Mononuclear cell (primary cell): Measurements from ENCODE around the gene LDHD. TPM values are rescaled to one million over a fixed set of nuclear protein-coding genes. Genes with fewer than 3 reads are reported as not detected.
"Not testable (repeated sequence)": the region's sequence is repeated elsewhere in the genome, so short reads cannot be mapped to it uniquely, and the experiment has no call there.

Experiments
- H3K27me3 ChIP-seq: 2 replicates; pipeline ENCODE4 v1.6.0; 2011; ENCODE audit warnings: low read length, control low read depth; ENCODE audit not compliant: insufficient read depth
- H3K4me1 ChIP-seq: 2 replicates; pipeline ENCODE4 v1.5.1; 2011; ENCODE audit warnings: mild to moderate bottlenecking, low read length, control low read depth; ENCODE audit not compliant: insufficient read depth
- H3K4me3 ChIP-seq: 2 replicates; pipeline ENCODE4 v1.5.1; 2011; ENCODE audit warnings: mild to moderate bottlenecking, low read length, moderate library complexity
- H3K9me3 ChIP-seq: 2 replicates; pipeline ENCODE4 v1.5.1; 2011; ENCODE audit warnings: low read depth, mild to moderate bottlenecking, control low read depth, low read length
- total RNA-seq: library from RNA; depleted of rRNA; stranded (reverse); fragments of >200 nt; gene quantifications from one replicate; pipeline ENCODE4 v1.2.3, GENCODE V29; 2012

LDHD gene
- total RNA-seq: 0.84 TPM

GRCh38 chr16:75116081-75116910 is at the start of gene LDHD:
LDHD (minus strand) TSS chr16:75116780; CDS start chr16:75116720, 60 bp downstream.
- peaks cover 23% of the 10 kb centered on the region for H3K4me1 ChIP-seq
- no peaks in the 10 kb centered on the region for H3K9me3 ChIP-seq
- H3K4me3 ChIP-seq: no peak within 1 kb of the TSS
- H3K27me3 ChIP-seq: peaks cover 9% of the 10 kb centered on the region

DNA sequence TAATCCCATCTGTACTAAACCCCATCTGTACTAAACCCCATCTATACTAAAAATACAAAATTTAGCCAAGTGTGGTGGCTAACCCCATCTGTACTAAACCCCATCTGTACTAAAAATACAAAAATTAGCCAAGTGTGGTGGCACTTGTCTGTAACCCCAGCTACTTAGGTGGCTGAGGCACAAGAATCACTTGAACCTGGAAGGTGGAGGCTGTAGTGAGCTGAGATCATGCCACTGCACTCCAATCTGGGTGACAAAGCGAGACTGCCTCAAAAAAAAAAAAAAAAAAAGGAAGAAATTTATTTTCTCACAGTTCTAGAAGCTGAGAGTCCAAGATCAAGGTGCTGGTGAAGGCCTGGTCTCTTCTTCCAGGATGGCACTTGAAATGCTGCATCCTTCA is 43.8 kb upstream of the LDHD start:
- H3K9me3 ChIP-seq: no peaks in the 10 kb centered on the region
- no peak overlapping the region for H3K4me3 ChIP-seq
- no peaks in the 10 kb centered on the region for H3K27me3 ChIP-seq

DNA sequence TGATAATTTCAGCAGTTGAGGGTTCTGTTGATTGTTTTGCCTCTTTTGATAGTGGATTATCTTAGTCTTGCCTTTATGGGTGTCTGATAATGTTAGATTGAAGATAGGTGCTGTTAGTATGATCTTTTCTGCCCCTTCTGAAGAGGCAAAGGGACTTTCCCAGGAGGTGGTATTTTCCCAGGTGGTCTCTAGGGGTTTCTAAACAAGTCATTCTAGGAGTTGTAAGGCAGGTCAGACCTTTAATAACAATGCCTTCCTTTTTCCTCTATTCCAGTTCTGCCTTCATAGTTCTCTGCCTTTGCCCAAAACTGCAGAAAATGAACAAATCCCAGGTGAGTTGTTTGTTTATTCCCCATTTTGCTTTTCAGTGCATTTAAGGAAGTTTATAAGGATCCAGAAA is 36.1 kb upstream of the LDHD start:
- Histone ChIP-seq H3K4me1 (peaks cover 9% of the 10 kb centered on the region), H3K9me3 (peaks cover 11% of the 10 kb centered on the region), H3K27me3 (no peaks in the 10 kb centered on the region), H3K4me3 (no peak overlapping the region)

More for the DNA sequence above, 43.8 kb upstream of the LDHD start:
- H3K4me1 ChIP-seq: no peaks in the 10 kb centered on the region

GRCh38 chr16:75151798-75152197 is 35.2 kb upstream of the LDHD start:
- H3K27me3 ChIP-seq: no peaks in the 10 kb centered on the region
- peaks cover 9% of the 10 kb centered on the region for H3K4me1 ChIP-seq
- H3K9me3 ChIP-seq: peaks cover 11% of the 10 kb centered on the region
- H3K4me3 ChIP-seq: no peak overlapping the region

DNA sequence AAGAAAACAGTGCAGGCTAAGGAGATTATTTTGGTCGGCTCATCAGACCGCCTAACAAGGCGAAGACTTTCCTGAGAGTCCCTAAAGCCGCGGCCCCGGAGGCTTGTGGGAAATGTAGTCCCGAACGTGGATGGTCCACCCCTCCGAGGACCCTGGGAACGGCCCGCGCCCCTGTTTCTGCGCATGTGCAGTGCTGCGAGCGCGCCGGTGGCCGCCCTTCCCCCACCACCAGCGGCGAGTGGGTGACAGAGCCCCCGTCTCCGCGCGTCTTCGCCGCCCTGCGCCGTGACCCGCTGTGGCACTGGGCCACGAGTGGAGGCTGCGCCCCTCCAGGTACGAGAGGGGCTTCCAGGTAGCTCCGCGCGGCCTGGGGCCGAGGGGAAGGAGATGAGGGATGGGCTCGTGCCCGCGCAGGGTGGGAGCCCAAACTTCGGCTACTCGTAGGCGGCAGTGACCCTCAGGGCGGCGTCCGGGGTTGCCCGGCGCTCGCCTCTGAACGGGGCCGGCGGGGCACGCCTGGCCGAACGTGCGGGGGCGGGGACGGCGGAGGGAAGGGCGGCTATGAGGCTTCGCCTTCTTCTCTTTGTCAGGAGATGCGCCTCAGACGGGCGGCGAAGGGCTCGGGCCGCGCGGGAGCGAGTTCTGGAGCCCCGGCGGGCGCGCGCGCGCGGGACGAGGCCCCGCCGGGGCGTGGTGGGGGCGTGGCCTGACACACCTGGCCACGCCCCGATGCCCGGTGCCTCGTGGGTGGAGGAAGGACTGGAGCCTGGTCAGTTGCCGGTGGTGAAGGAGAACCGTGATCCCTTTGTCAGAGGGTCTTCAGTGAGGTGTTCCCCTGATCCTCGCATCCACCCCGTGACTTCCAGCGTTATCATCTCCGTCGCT is 32.0 kb upstream of the LDHD start, which contains the start of gene ZFP1:
Gene ZFP1, plus strand, starts transcription at position 214 of the 885 bp plus-strand sequence. CDS start 4,428 bp downstream, outside the sequence.
- H3K9me3 ChIP-seq: peaks cover 11% of the 10 kb centered on the region
- peaks cover 9% of the 10 kb centered on the region for H3K4me1 ChIP-seq
- no peaks in the 10 kb centered on the region for H3K27me3 ChIP-seq
- peak within 1 kb of the TSS; percentile 93 for H3K4me3 ChIP-seq

GRCh38 chr16:75147968-75148310 is 31.4 kb upstream of the LDHD start:
- H3K27me3 ChIP-seq: no peaks in the 10 kb centered on the region
- peaks cover 11% of the 10 kb centered on the region for H3K9me3 ChIP-seq
- H3K4me3 ChIP-seq: peak overlapping the region; percentile 93
- H3K4me1 ChIP-seq: peaks cover 9% of the 10 kb centered on the region

GRCh38 chr16:75143941-75144340 is 27.4 kb upstream of the LDHD start:
- Histone ChIP-seq H3K9me3 (no peaks in the 10 kb centered on the region), H3K27me3 (no peaks in the 10 kb centered on the region), H3K4me3 (no peak overlapping the region), H3K4me1 (peaks cover 1% of the 10 kb centered on the region)

DNA sequence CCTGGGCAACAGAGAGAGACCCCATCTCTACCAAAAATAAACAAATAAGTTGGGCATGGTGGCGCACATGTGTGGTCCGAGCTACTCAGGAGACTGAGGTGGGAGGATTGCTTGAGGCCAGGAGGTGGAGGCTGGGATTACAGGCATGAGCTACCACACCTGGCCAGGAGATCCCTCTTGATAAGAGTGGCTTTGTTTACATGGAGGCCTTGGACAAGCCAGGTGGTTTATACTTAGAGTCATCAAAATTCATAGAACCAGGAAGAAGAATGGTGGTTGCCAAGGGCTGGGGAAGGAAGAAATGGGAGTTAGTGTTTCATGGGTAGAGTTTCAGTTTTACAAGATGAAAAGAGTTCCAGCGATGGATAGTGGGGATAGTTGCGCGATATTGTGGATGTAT is 22.9 kb upstream of the LDHD start:
- no peak overlapping the region for H3K4me3 ChIP-seq

DNA sequence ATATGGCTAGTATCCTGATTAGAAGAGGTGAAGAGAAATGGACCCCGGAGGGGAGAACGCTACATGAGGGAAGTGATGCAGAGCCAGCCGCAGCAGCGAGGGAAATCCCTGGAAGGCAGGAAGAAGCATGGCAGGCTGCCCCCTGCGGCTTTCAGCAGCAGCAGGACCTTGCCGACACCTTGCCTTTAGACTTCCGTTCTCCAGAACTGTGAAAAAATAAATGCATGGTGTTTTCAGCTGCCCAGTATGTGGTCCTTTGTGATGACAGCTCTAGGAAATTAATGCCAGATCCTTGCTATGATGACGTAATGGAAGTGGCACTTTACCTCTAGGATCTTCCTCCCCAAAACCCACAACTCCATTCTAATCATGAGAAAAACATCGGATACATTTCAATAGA is 22.1 kb upstream of the LDHD start:
- Histone ChIP-seq H3K4me3 (no peak overlapping the region), H3K9me3 (no peaks in the 10 kb centered on the region), H3K27me3 (no peaks in the 10 kb centered on the region), H3K4me1 (peaks cover 6% of the 10 kb centered on the region)

More for the DNA sequence above, 22.9 kb upstream of the LDHD start:
- Histone ChIP-seq H3K4me1 (peaks cover 6% of the 10 kb centered on the region), H3K27me3 (no peaks in the 10 kb centered on the region), H3K9me3 (no peaks in the 10 kb centered on the region)

- H3K9me3 ChIP-seq: no peaks in the 10 kb centered on the region
- no peak overlapping the region for H3K4me3 ChIP-seq
- no peaks in the 10 kb centered on the region for H3K27me3 ChIP-seq
- peaks cover 6% of the 10 kb centered on the region for H3K4me1 ChIP-seq
Measured at GRCh38 chr16:75138233-75138632, 21.7 kb upstream of the LDHD start.

- H3K4me1 ChIP-seq: peaks cover 10% of the 10 kb centered on the region
- H3K4me3 ChIP-seq: no peak overlapping the region
- no peaks in the 10 kb centered on the region for H3K27me3 ChIP-seq
- no peaks in the 10 kb centered on the region for H3K9me3 ChIP-seq
Measured at GRCh38 chr16:75131081-75131480, 14.5 kb upstream of the LDHD start.

- peaks cover 10% of the 10 kb centered on the region for H3K4me1 ChIP-seq
- no peaks in the 10 kb centered on the region for H3K27me3 ChIP-seq
- no peaks in the 10 kb centered on the region for H3K9me3 ChIP-seq
- no peak overlapping the region for H3K4me3 ChIP-seq
Measured at GRCh38 chr16:75130150-75130771, 13.7 kb upstream of the LDHD start.

DNA sequence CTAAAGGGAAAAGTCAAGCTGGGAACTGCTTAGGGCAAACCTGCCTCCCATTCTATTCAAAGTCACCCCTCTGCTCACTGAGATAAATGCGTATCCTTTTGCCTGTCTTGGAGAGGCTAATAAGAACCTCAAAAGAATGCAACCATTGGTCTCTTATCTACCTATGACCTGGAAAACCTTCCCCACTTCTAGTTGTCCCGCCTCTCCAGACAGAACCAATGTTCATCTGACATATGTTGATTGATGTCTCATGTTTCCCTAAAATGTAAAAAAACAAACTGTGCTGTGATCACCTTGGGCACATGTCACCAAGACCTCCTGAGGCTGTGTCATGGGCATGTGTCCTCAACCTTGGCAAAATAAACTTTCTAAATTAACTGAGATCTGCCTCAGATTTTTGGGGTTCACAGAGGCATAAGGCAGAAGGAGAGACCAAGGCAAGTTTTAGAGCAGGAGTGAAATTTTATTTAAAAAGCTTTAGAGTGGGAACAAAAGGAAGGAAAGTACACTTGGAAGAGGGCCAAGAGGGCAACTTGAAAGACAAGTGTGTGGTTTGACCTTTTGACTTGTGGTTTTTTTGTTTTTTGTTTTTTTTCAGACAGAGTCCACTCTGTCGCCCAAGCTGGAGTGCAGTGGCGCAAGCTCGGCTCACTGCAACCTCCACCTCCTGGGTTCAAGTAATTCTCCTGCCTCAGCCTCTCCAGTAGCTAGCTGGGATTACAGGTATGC is 13.0 kb upstream of the LDHD start:
- H3K9me3 ChIP-seq, H3K27me3 ChIP-seq, H3K4me3 ChIP-seq: not testable (repeated sequence)
- peaks cover 10% of the 10 kb centered on the region for H3K4me1 ChIP-seq

GRCh38 chr16:75127713-75128415 is 11.3 kb upstream of the LDHD start:
- H3K27me3 ChIP-seq: no peaks in the 10 kb centered on the region
- H3K4me3 ChIP-seq: no peak overlapping the region
- H3K4me1 ChIP-seq: peaks cover 10% of the 10 kb centered on the region
- no peaks in the 10 kb centered on the region for H3K9me3 ChIP-seq
